GM12892 (cell line): ENCODE measurements around the gene CLEC4G.

Experiments
- POLR2A ChIP-seq: IDR thresholded peaks from 2 replicates; pipeline ENCODE4 v1.6.1; 2011; ENCODE audit warnings: low read depth, low read length, control low read depth
- TAF1 ChIP-seq: IDR thresholded peaks from 2 replicates; pipeline ENCODE4 v1.6.1; 2011; ENCODE audit warnings: low read depth, mild to moderate bottlenecking, control low read depth, low read length, borderline replicate concordance

DNA sequence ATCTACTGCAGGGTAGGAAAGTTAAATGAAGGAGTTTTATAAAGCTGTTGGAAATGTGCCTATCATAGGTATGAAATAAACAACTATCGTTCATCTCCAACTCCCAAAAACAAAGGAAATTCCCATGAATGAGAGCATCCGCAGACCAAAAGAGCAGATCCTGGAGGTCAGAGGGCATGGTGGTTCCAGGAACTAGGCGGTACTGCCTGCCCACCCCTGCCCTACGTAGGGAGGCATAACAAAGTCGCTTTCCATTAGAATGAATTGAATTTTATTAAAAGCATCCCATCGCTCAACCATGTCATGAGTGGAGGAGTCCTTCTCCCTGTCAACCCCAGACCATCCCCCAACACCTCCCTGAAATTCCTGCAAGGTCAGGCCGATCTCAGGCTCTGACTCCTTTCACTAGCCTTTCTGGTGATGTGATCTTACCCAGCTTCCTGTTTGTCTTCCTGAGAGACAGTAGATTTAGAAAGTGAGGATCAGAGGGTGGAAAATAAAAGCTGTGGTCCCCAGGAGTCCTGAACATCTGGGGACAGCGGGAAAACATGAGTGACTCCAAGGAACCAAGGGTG lies 30.9 kb upstream of the CLEC4G start, which contains the start of gene CLEC4M:
- TF ChIP-seq POLR2A: no peak
- TF ChIP-seq TAF1: no peak
